H9 (cell line): ENCODE data around the gene TPM2. TPM values are rescaled to one million over a fixed set of nuclear protein-coding genes. Genes with fewer than 3 reads are reported as not detected.

ENCODE experiments used
- DNase-seq: peaks from one replicate; pipeline ENCODE4 v3.0.0-alpha.2; 2017
- H2AFZ ChIP-seq: one replicate; pipeline ENCODE4 v1.6.1; 2013; ENCODE audit warnings: mild to moderate bottlenecking, low read length, control low read depth, moderate library complexity
- H2AK5ac ChIP-seq: 2 replicates; pipeline ENCODE4 v1.6.1; 2013; ENCODE audit warnings: low read length, control low read depth, mixed read lengths; ENCODE audit not compliant: insufficient read length
- H2BK120ac ChIP-seq: one replicate; pipeline ENCODE4 v1.6.1; 2013; ENCODE audit warnings: low read depth, mild to moderate bottlenecking, low read length, control low read depth, inconsistent platforms; ENCODE audit not compliant: poor library complexity, severe bottlenecking
- H2BK12ac ChIP-seq: 2 replicates; pipeline ENCODE4 v1.6.1; 2013; ENCODE audit warnings: low read length, control low read depth, mixed read lengths, low read depth; ENCODE audit not compliant: insufficient read length
- H2BK15ac ChIP-seq: 2 replicates; pipeline ENCODE4 v1.6.1; 2013; ENCODE audit warnings: low read depth, low read length, control low read depth
- H2BK20ac ChIP-seq: one replicate; pipeline ENCODE4 v1.6.1; 2013; ENCODE audit warnings: low read depth, mild to moderate bottlenecking, low read length, control low read depth, inconsistent platforms; ENCODE audit not compliant: poor library complexity, severe bottlenecking
- H2BK5ac ChIP-seq: 2 replicates; pipeline ENCODE4 v1.6.1; 2013; ENCODE audit warnings: low read length, control low read depth, mixed read lengths; ENCODE audit not compliant: insufficient read length
- H3K14ac ChIP-seq: 2 replicates; pipeline ENCODE4 v1.6.1; 2013; ENCODE audit warnings: low read length, control low read depth; ENCODE audit not compliant: insufficient read depth
- H3K18ac ChIP-seq: 2 replicates; pipeline ENCODE4 v1.6.1; 2013; ENCODE audit warnings: low read depth, mild to moderate bottlenecking, mixed read lengths, low read length, control low read depth; ENCODE audit not compliant: insufficient read length
- H3K23ac ChIP-seq: 2 replicates; pipeline ENCODE4 v1.6.1; 2013; ENCODE audit warnings: low read length, control low read depth, mixed read lengths, low read depth; ENCODE audit not compliant: insufficient read length
- H3K23me2 ChIP-seq: 2 replicates; pipeline ENCODE4 v1.6.1; 2013; ENCODE audit warnings: low read depth, mild to moderate bottlenecking, mixed read lengths, low read length, control low read depth; ENCODE audit not compliant: insufficient read length, poor library complexity, severe bottlenecking
- H3K27ac ChIP-seq: 2 replicates; pipeline ENCODE4 v1.5.1; 2013; ENCODE audit warnings: low read length, control low read depth, mixed read lengths, low read depth; ENCODE audit not compliant: insufficient read length
- H3K27me3 ChIP-seq: 2 replicates; pipeline ENCODE4 v1.6.1; 2013; ENCODE audit warnings: low read length, control low read depth, inconsistent platforms; ENCODE audit not compliant: insufficient read depth
- H3K4ac ChIP-seq: 2 replicates; pipeline ENCODE4 v1.6.1; 2013; ENCODE audit warnings: low read depth, mild to moderate bottlenecking, control low read depth, inconsistent platforms, low read length, moderate library complexity
- H3K4me1 ChIP-seq: 2 replicates; pipeline ENCODE4 v1.6.1; 2013; ENCODE audit warnings: low read length, control low read depth, inconsistent platforms; ENCODE audit not compliant: insufficient read depth
- H3K4me2 ChIP-seq: 2 replicates; pipeline ENCODE4 v1.6.1; 2013; ENCODE audit warnings: low read length, control low read depth, mixed read lengths; ENCODE audit not compliant: insufficient read length, insufficient read depth
- H3K56ac ChIP-seq: 2 replicates; pipeline ENCODE4 v1.6.1; 2013; ENCODE audit warnings: low read depth, mild to moderate bottlenecking, mixed read lengths, low read length, control low read depth; ENCODE audit not compliant: insufficient read length
- H3K79me1 ChIP-seq: 2 replicates; pipeline ENCODE4 v1.6.1; 2013; ENCODE audit warnings: low read depth, mild to moderate bottlenecking, moderate library complexity, low read length, control low read depth, inconsistent platforms; ENCODE audit not compliant: insufficient read depth, poor library complexity, severe bottlenecking
- H3K79me2 ChIP-seq: 2 replicates; pipeline ENCODE4 v1.6.1; 2013; ENCODE audit warnings: low read length, control low read depth, inconsistent platforms; ENCODE audit not compliant: insufficient read depth
- H3K9ac ChIP-seq: 2 replicates; pipeline ENCODE4 v1.6.1; 2013; ENCODE audit warnings: low read length, control low read depth, mixed read lengths; ENCODE audit not compliant: insufficient read length; ENCODE audit errors: extremely low read depth
- H3K9me3 ChIP-seq: one replicate; pipeline ENCODE4 v1.6.1; 2013; ENCODE audit warnings: low read depth, low read length, inconsistent platforms; ENCODE audit not compliant: control insufficient read depth
- H3T11ph ChIP-seq: one replicate; pipeline ENCODE4 v1.6.1; 2013; ENCODE audit warnings: mild to moderate bottlenecking, low read length, control low read depth, inconsistent platforms
- H4K20me1 ChIP-seq: one replicate; pipeline ENCODE4 v1.6.1; 2013; ENCODE audit not compliant: control insufficient read depth, insufficient read length, insufficient read depth
- H4K5ac ChIP-seq: 2 replicates; pipeline ENCODE4 v1.6.1; 2013; ENCODE audit warnings: low read depth, mild to moderate bottlenecking, mixed read lengths, low read length, control low read depth; ENCODE audit not compliant: insufficient read length
- H4K8ac ChIP-seq: replicated peaks from 2 replicates; pipeline ENCODE4 v1.6.1; 2013; ENCODE audit warnings: low read length, control low read depth, mixed read lengths, low read depth; ENCODE audit not compliant: insufficient read length
- H4K91ac ChIP-seq: 2 replicates; pipeline ENCODE4 v1.6.1; 2013; ENCODE audit warnings: low read depth, mild to moderate bottlenecking, moderate library complexity, mixed read lengths, low read length, control low read depth; ENCODE audit not compliant: insufficient read length
- H3K27ac Mint-ChIP-seq, 3 experiments: 2 replicates in 2 of 3; 3 replicates in 1 of 3; pipeline ENCODE4 v1.8.0; 2020 to 2021; ENCODE audit warnings: mixed read lengths in 3 of 3, mild to moderate bottlenecking in 1 of 3, moderate library complexity in 1 of 3
- H3K27me3 Mint-ChIP-seq: 2 replicates; pipeline ENCODE4 v1.8.0; 2021; ENCODE audit warnings: low read depth, mild to moderate bottlenecking, moderate library complexity, mixed read lengths
- H3K36me3 Mint-ChIP-seq, 3 experiments: 2 replicates in 2 of 3; 3 replicates in 1 of 3; pipeline ENCODE4 v1.8.0; 2020 to 2021; ENCODE audit warnings: low read depth in 3 of 3, mixed read lengths in 3 of 3; ENCODE audit not compliant: insufficient read depth in 1 of 3
- H3K4me1 Mint-ChIP-seq, 2 experiments: 2 replicates each; pipeline ENCODE4 v1.8.0; 2020; ENCODE audit warnings: mixed read lengths in 2 of 2
- H3K4me3 Mint-ChIP-seq, 2 experiments: 2 replicates in 1 of 2; 3 replicates in 1 of 2; pipeline ENCODE4 v1.8.0; 2020 to 2021; ENCODE audit warnings: mild to moderate bottlenecking in 2 of 2, mixed read lengths in 2 of 2, moderate library complexity in 1 of 2
- H3K9me3 Mint-ChIP-seq, 2 experiments: 2 replicates in 1 of 2; 3 replicates in 1 of 2; pipeline ENCODE4 v1.8.0; 2020; ENCODE audit warnings: mild to moderate bottlenecking in 2 of 2, mixed read lengths in 2 of 2, moderate library complexity in 1 of 2
- CTCF ChIP-seq: fragments of 200-600 bp; sonication (generic); conservative IDR thresholded peaks from 3 replicates; pipeline ENCODE4 v1.8.0; 2021; ENCODE audit warnings: antibody characterized with exemption, mild to moderate bottlenecking
- WGBS: extraction: QIAGEN DNeasy Blood & Tissue Kit; methylation state at CpG from one replicate; pipeline ENCODE4 v1.1.7; 2013; ENCODE audit warnings: missing lambda C conversion rate, low lambda C conversion rate, mixed read lengths; ENCODE audit not compliant: insufficient read length; ENCODE audit errors: extremely low coverage; 5-methylcytosine and 5-hydroxymethylcytosine counted together
- total RNA-seq: library from RNA; stranded (reverse); gene quantifications from 2 replicates; pipeline ENCODE4 v1.2.1, GENCODE V29; 2021

Gene TPM2
- total RNA-seq, 1 experiment from 2014 or later: 225 TPM

- H3K56ac ChIP-seq: no peak overlapping the region
- H3T11ph ChIP-seq: no peak overlapping the region
- H3K4me1 Mint-ChIP-seq: peaks cover 16 to 26% of the 10 kb centered on the region in 2 experiments
- H3K27ac Mint-ChIP-seq: no peak overlapping the region
- H2AFZ ChIP-seq: no peak overlapping the region
- DNase-seq: no peak
- no peak overlapping the region for H2AK5ac ChIP-seq
- no peak overlapping the region for H4K8ac ChIP-seq
- H3K9me3 Mint-ChIP-seq: no peaks in the 10 kb centered on the region
- H2BK5ac ChIP-seq: no peak overlapping the region
- no peak overlapping the region for H2BK20ac ChIP-seq
- no peak overlapping the region for H3K4me3 Mint-ChIP-seq
- no peaks in the 10 kb centered on the region for H3K79me1 ChIP-seq
- no CpG with 5 or more reads among the region's 3 CpGs for WGBS
- H3K14ac ChIP-seq: no peak overlapping the region
- peaks cover 8% of the 10 kb centered on the region for H3K23me2 ChIP-seq
- no peak overlapping the region for H2BK120ac ChIP-seq
- no peak overlapping the region for H3K4ac ChIP-seq
- no peak overlapping the region for H3K23ac ChIP-seq
- H3K18ac ChIP-seq: no peak overlapping the region
- no peaks in the 10 kb centered on the region for H4K20me1 ChIP-seq
- no peak for TF ChIP-seq CTCF
- no peak overlapping the region for H3K27ac ChIP-seq
- no peak overlapping the region for H4K91ac ChIP-seq
- H3K4me2 ChIP-seq: no peak overlapping the region
- no peaks in the 10 kb centered on the region for H3K79me2 ChIP-seq
- H3K9ac ChIP-seq: no peak overlapping the region
- no peaks in the 10 kb centered on the region; the same call in 1 of the 2 replicates for H3K4me1 ChIP-seq
- H4K5ac ChIP-seq: no peak overlapping the region
- no peak overlapping the region for H2BK12ac ChIP-seq
- no peaks in the 10 kb centered on the region for H3K27me3 ChIP-seq
- peaks cover 11% of the 10 kb centered on the region for H3K27me3 Mint-ChIP-seq
- no peaks in the 10 kb centered on the region for H3K9me3 ChIP-seq
- H2BK15ac ChIP-seq: no peak overlapping the region
- H3K36me3 Mint-ChIP-seq: peaks cover 2 to 7% (median 2%) of the 10 kb centered on the region in 3 experiments; a peak in 5 of 7 replicates
Measured at GRCh38 chr9:35667939-35668338, 21.8 kb downstream of the TPM2 start.
